Measurements from ENCODE around the gene CEP164.

- TF ChIP-seq ATF3 (CRISPR knock-in tag; conservative IDR thresholded peaks at IDR 0.05) (no peak), NR2C2 (CRISPR knock-in tag; IDR thresholded peaks at IDR 0.05) (no peak), CTCF (IDR thresholded peaks at IDR 0.05) (no peak), MAX (CRISPR knock-in tag; IDR thresholded peaks at IDR 0.05) (no peak), NFYB (CRISPR knock-in tag; conservative IDR thresholded peaks at IDR 0.05; ENCODE audit: low read depth) (no peak), USF2 (CRISPR knock-in tag; IDR thresholded peaks at IDR 0.05) (no peak), NR3C1 (CRISPR knock-in tag; conservative IDR thresholded peaks at IDR 0.05; ENCODE audit: low read depth) (no peak), OVOL2 (CRISPR knock-in tag; IDR thresholded peaks at IDR 0.05; ENCODE audit: borderline replicate concordance) (no peak), JUN (CRISPR knock-in tag; IDR thresholded peaks at IDR 0.05) (no peak), FOXK1 (CRISPR knock-in tag; IDR thresholded peaks at IDR 0.05) (no peak), SP1 (CRISPR knock-in tag; conservative IDR thresholded peaks at IDR 0.05) (no peak)
Measured at GRCh38 chr11:117439256-117439655, 111.6 kb downstream of the CEP164 start.
